Stimulated activated CD4-positive, alpha-beta T cell treated with anti-CD3 and anti-CD28 coated beads, Interleukin-12 subunit alpha, Interleukin-12 subunit beta, amount 100 ng/mL, for 24 hours (primary cell): ENCODE data around the gene BLID.

ENCODE experiments used
- DNase-seq, 2 experiments: peaks; one replicate each; pipeline ENCODE4 v3.0.0-alpha.2; 2020; ENCODE audit warnings: low read depth in 2 of 2

Gene BLID

DNA sequence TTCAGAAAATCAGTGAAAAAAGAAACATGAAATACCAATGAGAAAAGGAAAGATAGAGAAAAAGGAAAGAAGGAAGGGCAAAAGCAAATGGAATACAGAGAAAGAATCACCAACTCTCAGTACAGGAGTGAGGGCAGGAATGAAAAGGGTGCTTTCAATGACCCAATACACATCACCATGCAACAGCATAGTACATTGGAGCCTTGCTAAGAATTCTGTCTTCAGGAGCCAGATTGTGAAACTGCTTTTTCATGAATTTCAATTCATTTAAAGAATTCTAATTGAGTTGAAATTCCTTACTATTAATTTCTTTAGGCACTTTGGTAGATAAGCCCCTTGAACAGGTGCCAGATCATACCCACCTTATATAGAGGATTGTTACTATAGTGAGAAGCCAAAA lies 34.9 kb downstream of the BLID start:
- no peak for DNase-seq

DNA sequence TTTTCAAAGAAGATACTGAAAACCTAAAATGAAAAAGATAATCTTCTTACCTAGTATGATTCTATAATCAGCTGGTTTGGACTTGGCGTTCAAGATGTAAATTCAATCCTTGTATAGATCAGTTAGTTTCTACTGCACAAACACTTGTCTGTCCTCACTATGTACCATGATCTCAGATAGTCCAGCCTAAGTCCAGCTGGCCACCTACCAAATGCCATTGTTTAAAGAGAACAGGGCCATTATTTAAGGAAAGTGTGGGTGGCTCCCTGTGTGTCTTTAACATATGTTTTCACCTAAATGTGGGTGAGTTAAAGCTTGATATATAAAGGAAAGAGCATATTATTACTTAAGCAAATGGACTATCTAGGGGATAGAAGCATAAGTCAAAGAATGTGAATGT lies 38.6 kb downstream of the BLID start:
- DNase-seq = no peak

DNA sequence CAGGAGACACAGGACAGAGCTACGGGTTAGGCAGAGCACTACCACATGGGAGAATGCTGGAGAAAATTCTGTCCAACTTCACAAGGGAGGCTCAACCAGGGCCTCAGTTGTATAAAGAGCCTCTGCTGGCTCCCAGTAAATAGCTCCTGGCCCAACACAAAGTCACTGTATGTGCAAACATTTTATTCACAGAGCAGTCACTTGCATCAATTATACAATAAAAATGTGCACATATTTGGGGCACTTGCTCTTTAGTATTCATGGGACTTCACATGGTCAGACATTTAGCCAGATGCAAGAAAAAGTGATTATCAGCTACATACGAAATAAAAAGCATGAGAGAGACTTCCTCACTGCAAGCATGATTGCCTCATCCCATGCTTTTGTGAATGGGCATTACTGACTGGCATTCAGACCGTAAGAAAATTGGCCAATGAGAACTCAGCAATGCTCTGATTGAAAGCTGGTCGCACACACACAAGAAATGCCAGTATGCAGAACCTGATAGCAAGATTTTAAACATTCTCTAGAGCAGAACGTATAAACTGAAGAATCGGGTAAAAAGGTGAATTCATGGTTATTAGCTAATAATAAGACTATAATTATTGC lies 39.4 kb downstream of the BLID start:
- DNase-seq = no peak

DNA sequence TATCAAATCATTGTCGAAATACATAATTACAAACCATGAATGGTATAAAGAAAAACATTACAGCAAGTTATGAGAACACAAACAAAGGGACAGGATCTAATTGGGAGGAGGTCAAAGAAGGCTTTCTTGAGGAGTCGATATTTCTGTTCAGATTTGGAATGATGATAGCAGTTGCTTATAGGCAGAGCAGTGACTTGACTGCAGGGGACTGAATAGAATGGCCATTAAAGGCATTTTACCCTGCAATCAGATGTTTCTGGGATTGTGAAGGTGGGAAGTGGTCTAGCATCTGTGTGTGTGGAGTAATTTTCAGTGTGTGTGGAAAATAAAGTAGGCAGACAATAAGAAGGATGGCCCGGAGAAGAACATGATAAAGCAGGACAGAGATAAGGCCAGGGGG lies 41.0 kb downstream of the BLID start:
- DNase-seq = no peak

DNA sequence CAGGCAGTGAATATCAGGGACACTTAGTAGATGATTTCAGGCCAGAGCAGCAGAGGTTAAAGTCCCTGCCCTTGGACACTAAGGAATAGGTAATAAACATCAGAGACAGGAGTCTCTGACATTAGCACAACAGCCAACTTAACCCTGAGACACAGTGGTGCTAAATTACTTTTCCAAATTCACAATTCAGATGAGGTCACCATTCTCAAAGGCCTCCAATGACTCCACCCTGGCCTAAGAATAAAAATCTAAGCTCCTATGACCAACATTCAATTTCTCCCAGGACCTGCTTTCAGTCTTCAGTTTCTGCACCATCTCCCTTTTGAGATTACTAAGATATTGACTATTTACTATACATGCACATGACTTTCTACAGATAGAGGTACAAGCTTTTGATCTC lies 42.0 kb downstream of the BLID start:
- DNase-seq = no peak

DNA sequence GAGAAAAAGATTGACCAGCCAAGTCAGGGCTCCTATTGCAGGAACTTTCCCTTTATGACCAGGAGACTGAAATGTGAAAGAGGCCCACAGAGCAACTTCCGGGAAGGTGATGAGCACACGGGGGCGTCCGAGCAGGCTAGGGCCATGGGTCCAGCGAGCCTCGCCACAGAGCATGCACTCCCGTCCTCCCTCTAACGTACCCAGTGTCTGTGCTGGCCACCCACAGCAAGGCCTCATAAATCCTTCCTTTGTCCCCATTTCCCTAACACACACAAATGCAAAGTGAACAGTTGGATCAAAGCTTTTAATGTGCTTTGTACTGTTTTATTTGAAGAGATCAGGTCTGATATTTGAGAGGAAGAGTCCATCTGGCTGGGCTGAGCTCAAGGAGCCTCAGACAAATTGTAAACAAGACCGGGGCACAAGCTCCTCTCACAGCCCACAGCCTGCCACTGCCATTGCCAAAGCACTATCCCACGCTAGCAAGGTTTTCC lies 44.3 kb downstream of the BLID start:
- DNase-seq = no peak

DNA sequence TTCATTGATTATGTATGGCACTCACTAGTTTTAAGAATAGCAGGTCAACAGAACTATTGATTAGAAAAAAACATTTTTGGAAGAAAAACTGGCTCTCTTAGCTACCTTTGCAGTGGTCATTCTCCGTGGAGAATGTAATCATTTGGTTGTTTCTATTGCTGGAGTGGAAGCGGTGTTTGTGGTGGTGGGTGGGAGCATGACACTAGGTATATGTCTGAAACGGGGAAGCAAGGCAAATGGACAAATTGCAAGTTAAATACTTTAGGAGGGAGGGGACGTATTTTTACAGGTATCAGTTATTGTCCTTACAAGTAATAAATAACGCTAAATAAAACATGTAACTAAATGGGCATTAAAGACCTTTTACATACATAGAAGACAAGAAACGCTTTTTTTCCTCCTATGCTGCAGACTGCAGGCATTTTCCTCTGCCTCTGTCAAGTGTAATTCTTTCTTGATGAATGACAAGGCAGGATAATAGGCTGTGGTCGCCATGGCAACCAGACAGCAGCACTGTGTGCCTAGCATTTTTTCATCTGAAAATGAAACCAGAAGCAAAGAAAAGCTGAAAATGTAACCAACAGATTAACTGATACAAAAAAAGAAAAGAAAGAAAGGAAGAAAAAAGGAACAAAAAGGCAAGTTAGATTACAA lies 46.2 kb downstream of the BLID start:
- DNase-seq = no peak

DNA sequence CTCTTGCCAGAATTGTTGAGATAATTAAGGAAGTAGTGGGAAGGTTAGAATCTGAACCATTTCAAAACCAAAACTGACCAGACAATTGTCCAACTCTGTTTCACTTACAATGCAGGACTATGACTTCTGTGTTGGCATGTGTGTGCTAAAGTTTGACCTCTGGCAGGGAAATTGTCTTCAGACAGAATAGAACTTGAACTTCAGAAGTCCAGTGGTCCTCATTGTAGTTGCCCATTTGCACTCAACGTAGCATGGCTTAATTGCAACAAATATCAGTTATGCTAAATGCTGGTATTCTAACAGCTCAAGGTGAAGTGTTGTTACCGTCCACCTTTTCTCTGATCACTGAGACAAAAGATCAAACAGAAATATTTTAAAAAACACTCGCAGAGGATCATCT lies 47.2 kb downstream of the BLID start:
- no peak for DNase-seq

DNA sequence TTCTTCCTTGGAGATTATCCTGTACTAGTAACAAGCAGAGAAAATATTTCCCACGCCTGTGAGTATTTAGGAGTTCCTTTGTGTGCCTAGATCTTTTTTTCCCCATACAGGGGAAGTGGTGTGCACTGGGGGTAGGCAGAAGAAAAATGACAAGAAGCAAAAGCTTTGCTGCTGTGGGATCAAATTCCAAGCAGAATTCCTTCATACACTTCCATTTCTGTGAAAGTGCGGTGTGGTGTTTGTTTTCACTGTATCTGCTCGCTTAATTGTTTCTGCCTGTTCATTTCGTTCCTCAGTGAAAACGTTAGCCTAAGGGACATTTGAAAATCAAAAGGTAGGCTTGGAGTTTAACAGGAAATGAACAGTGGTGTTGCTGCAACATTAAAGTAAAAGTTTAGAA lies 47.9 kb downstream of the BLID start:
- DNase-seq = no peak
